ENCODE measurements around the gene UPK1B. TPM values are rescaled to one million over a fixed set of nuclear protein-coding genes. Genes with fewer than 3 reads are reported as not detected.

Gene UPK1B
- total RNA-seq, 1 donor from 2014 or later, result not detected

DNA sequence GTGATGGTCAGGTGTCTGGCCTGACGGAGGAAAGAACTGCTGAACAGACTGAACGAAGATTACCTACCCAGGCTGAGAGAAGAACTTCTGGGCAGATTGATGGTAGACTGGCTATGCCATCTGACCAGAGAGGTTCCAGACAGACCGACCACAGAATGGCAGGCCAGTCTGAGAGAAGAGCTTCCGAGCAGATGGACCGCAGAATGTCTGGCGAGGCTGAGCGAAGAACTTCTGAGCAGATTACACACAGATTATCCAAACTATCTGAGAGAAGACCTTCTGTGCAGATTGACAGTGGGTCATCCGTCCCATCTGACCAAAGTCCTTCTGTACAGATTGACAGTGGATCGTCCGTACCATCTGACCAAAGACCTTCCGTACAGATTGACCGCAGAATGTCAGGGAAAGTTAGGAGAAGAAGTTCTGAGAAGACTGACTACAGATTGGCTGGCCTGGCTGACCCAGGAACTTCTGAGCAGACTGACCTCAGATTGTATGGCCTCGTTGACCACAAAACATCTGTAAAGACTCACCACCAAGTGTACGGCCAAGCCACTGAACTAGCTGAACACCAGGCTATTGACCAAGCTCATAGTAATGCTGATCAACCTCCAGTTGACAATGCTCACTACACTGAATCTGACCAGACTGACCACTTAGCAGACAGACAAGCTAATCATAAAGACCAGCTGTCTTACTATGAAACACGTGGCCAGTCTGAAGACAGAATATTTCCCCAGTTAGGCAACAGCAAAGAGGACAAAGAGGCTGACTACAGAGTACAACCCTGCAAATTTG lies 26.6 kb upstream of the UPK1B start:
- Histone ChIP-seq H3K9me3 (ENCODE audit: low read depth) (no peaks in the 10 kb centered on the region), H3F3A (ENCODE audit: low read depth) (no peaks in the 10 kb centered on the region), H3K4me3 (no peak overlapping the region), H3K27me3 (no peaks in the 10 kb centered on the region), H3K4me1 (no peaks in the 10 kb centered on the region), H4K20me1 (ENCODE audit: low read depth) (no peaks in the 10 kb centered on the region), H3K9ac (no peak overlapping the region), H3K79me2 (ENCODE audit: low read depth) (no peaks in the 10 kb centered on the region), H2AFZ (replicated peaks) (no peak overlapping the region), H3K27ac (no peak overlapping the region), H3K36me3 (no peaks in the 10 kb centered on the region), H3K4me2 (no peak overlapping the region)
- no peaks in the 10 kb centered on the region for H3K4me1 Mint-ChIP-seq
- no peak for TF ChIP-seq EZH2phosphoT487 (IDR thresholded peaks at IDR 0.05)
- TF ChIP-seq, protein P1, sequence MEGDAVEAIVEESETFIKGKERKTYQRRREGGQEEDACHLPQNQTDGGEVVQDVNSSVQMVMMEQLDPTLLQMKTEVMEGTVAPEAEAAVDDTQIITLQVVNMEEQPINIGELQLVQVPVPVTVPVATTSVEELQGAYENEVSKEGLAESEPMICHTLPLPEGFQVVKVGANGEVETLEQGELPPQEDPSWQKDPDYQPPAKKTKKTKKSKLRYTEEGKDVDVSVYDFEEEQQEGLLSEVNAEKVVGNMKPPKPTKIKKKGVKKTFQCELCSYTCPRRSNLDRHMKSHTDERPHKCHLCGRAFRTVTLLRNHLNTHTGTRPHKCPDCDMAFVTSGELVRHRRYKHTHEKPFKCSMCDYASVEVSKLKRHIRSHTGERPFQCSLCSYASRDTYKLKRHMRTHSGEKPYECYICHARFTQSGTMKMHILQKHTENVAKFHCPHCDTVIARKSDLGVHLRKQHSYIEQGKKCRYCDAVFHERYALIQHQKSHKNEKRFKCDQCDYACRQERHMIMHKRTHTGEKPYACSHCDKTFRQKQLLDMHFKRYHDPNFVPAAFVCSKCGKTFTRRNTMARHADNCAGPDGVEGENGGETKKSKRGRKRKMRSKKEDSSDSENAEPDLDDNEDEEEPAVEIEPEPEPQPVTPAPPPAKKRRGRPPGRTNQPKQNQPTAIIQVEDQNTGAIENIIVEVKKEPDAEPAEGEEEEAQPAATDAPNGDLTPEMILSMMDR (IDR thresholded peaks at IDR 0.05), result no peak
- TF ChIP-seq EZH2 (IDR thresholded peaks at IDR 0.05), result no peak
- no peak overlapping the region for H3K4me3 Mint-ChIP-seq
- H3K27me3 Mint-ChIP-seq (ENCODE audit: insufficient read depth, low read depth), result peaks cover 4% of the 10 kb centered on the region
- H3K27ac Mint-ChIP-seq, result no peak overlapping the region
- no peak for DNase-seq (ENCODE audit: low spot score)
- H3K9me3 Mint-ChIP-seq, result peaks cover under 1% of the 10 kb centered on the region
- no peaks in the 10 kb centered on the region for H3K36me3 Mint-ChIP-seq

DNA sequence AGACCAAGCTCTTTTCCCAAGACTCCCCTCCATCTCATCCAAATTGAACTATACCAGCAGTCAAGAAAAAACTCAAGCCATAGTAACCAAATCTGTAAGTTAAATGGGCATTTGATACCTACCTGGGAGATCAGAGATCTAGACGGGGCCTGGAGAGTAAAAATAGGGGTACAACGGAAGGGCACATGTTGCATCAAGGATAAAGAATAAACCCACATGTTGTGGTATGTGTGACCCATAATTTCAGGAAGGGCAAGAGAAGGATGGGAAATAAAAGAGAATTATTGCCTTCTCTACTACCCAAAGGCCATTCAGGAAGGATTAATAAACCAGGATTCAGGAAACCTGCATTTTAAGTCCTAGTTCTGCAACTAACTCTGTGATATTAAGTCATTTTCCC lies 25.9 kb upstream of the UPK1B start:
- Histone ChIP-seq H3K36me3 (no peaks in the 10 kb centered on the region), H3K79me2 (ENCODE audit: low read depth) (no peaks in the 10 kb centered on the region), H3F3A (ENCODE audit: low read depth) (no peaks in the 10 kb centered on the region), H3K4me3 (no peak overlapping the region), H4K20me1 (ENCODE audit: low read depth) (no peaks in the 10 kb centered on the region), H2AFZ (replicated peaks) (no peak overlapping the region), H3K27me3 (no peaks in the 10 kb centered on the region), H3K27ac (no peak overlapping the region), H3K4me1 (no peaks in the 10 kb centered on the region), H3K9me3 (ENCODE audit: low read depth) (no peaks in the 10 kb centered on the region), H3K9ac (no peak overlapping the region), H3K4me2 (no peak overlapping the region)
- H3K4me3 Mint-ChIP-seq, result no peak overlapping the region
- no peaks in the 10 kb centered on the region for H3K4me1 Mint-ChIP-seq
- H3K27me3 Mint-ChIP-seq (ENCODE audit: insufficient read depth, low read depth), result peaks cover 4% of the 10 kb centered on the region
- H3K36me3 Mint-ChIP-seq, result no peaks in the 10 kb centered on the region
- H3K27ac Mint-ChIP-seq, result no peak overlapping the region
- DNase-seq (ENCODE audit: low spot score), result no peak
- no peak for TF ChIP-seq EZH2 (IDR thresholded peaks at IDR 0.05)
- TF ChIP-seq, protein P1 (IDR thresholded peaks at IDR 0.05), result no peak
- TF ChIP-seq EZH2phosphoT487 (IDR thresholded peaks at IDR 0.05), result no peak
- no peaks in the 10 kb centered on the region for H3K9me3 Mint-ChIP-seq

DNA sequence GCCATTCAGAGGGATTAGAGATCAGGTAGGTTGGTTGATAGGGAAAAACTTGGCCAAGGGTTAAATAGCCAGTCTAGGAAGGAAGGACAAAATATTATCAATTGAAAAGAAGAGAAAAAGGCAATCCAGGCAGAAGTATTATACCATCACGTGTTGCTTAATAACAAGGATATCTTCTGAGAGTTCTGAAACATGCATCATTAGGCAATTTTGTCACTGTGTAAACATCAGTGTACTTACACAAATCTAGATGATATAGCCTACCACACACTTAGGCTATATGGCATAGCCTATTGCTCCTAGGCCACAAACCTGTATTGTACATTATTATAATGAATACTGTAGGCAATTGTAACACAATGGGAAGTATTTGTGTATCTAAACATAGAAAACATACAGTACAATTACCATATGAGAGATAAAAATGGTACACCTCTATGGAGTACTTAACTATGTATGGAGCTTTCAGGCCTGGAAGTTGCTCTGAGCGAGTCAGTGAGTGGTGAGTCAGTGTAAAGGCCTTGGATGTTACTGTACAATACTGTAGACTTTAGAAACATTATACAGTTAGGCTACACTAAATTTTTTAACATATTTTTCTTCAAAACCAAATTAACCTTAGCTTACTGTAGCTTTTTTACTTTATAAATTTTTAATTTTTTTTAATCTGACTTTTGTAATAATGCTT lies 24.8 kb upstream of the UPK1B start:
- Histone ChIP-seq H4K20me1 (ENCODE audit: low read depth) (no peaks in the 10 kb centered on the region), H3K4me3 (no peak overlapping the region), H2AFZ (replicated peaks) (no peak overlapping the region), H3K4me2 (no peak overlapping the region), H3K4me1 (no peaks in the 10 kb centered on the region), H3K27ac (no peak overlapping the region), H3K27me3 (no peaks in the 10 kb centered on the region), H3F3A (ENCODE audit: low read depth) (no peaks in the 10 kb centered on the region), H3K9me3 (ENCODE audit: low read depth) (no peaks in the 10 kb centered on the region), H3K36me3 (no peaks in the 10 kb centered on the region), H3K9ac (no peak overlapping the region), H3K79me2 (ENCODE audit: low read depth) (no peaks in the 10 kb centered on the region)
- no peak overlapping the region for H3K27ac Mint-ChIP-seq
- H3K27me3 Mint-ChIP-seq (ENCODE audit: insufficient read depth, low read depth), result peaks cover 4% of the 10 kb centered on the region
- no peak for DNase-seq (ENCODE audit: low spot score)
- TF ChIP-seq EZH2 (IDR thresholded peaks at IDR 0.05) (no peak), EZH2phosphoT487 (IDR thresholded peaks at IDR 0.05) (no peak)
- TF ChIP-seq, protein P1 (IDR thresholded peaks at IDR 0.05), result no peak
- H3K36me3 Mint-ChIP-seq, result no peaks in the 10 kb centered on the region
- no peaks in the 10 kb centered on the region for H3K4me1 Mint-ChIP-seq
- no peak overlapping the region for H3K4me3 Mint-ChIP-seq
- peaks cover 7% of the 10 kb centered on the region for H3K9me3 Mint-ChIP-seq
